T-helper 2 cell treated with Interferon-gamma antibody and Interleukin-4, amounts not matched to agents 5 μg/mL and 100 μg/mL, for 36 hours (primary cell): ENCODE results near the gene SLC22A25.
"Not testable (repeated sequence)": the region's sequence is repeated elsewhere in the genome, so short reads cannot be mapped to it uniquely, and the experiment has no call there.

Experiments used
- DNase-seq: peaks from one replicate; pipeline ENCODE4 v3.0.0; 2021; ENCODE audit warnings: low spot score
- H3K27ac Mint-ChIP-seq: one replicate; pipeline ENCODE4 v1.8.0; 2021; ENCODE audit warnings: mild to moderate bottlenecking, mixed read lengths
- H3K27me3 Mint-ChIP-seq: one replicate; pipeline ENCODE4 v1.8.0; 2021; ENCODE audit warnings: low read depth, mixed read lengths
- H3K36me3 Mint-ChIP-seq: one replicate; pipeline ENCODE4 v1.8.0; 2021; ENCODE audit warnings: low read depth, mixed read lengths
- H3K4me1 Mint-ChIP-seq: one replicate; pipeline ENCODE4 v1.8.0; 2021; ENCODE audit warnings: low read depth, mixed read lengths
- H3K4me3 Mint-ChIP-seq: one replicate; pipeline ENCODE4 v1.8.0; 2022; ENCODE audit warnings: mild to moderate bottlenecking, moderate library complexity, mixed read lengths
- H3K9me3 Mint-ChIP-seq: one replicate; pipeline ENCODE4 v1.8.0; 2021; ENCODE audit warnings: mixed read lengths

SLC22A25 gene

GRCh38 chr11:63243533-63243932, at the start of gene SLC22A25:
SLC22A25 (minus strand) TSS chr11:63243599; CDS start chr11:63229652, 13,947 bp downstream.
- H3K36me3 Mint-ChIP-seq: no peaks in the 10 kb centered on the region

GRCh38 chr11:63290285-63290684, 46.9 kb upstream of the SLC22A25 start:
- Mint-ChIP-seq H3K27ac (no peak overlapping the region), H3K9me3 (peaks cover 4% of the 10 kb centered on the region), H3K27me3 (peaks cover 5% of the 10 kb centered on the region), H3K36me3 (no peaks in the 10 kb centered on the region), H3K4me3 (no peak overlapping the region), H3K4me1 (no peaks in the 10 kb centered on the region)
- DNase-seq: no peak

More at GRCh38 chr11:63243533-63243932, at the start of gene SLC22A25:
- Mint-ChIP-seq H3K27ac (no peak within 1 kb of the TSS), H3K27me3 (peaks cover 8% of the 10 kb centered on the region), H3K9me3 (no peaks in the 10 kb centered on the region), H3K4me3 (no peak within 1 kb of the TSS), H3K4me1 (peaks cover 5% of the 10 kb centered on the region)
- no peak for DNase-seq

- H3K27ac Mint-ChIP-seq: no peak overlapping the region
- no peak overlapping the region for H3K4me3 Mint-ChIP-seq
- H3K27me3 Mint-ChIP-seq: peaks cover 5% of the 10 kb centered on the region
- no peaks in the 10 kb centered on the region for H3K4me1 Mint-ChIP-seq
- peaks cover 4% of the 10 kb centered on the region for H3K9me3 Mint-ChIP-seq
- DNase-seq: no peak
- H3K36me3 Mint-ChIP-seq: no peaks in the 10 kb centered on the region
Measured at GRCh38 chr11:63289658-63290057, 46.3 kb upstream of the SLC22A25 start.

- no peak for DNase-seq
- H3K4me1 Mint-ChIP-seq: no peaks in the 10 kb centered on the region
- peaks cover 15% of the 10 kb centered on the region for H3K27me3 Mint-ChIP-seq
- no peaks in the 10 kb centered on the region for H3K36me3 Mint-ChIP-seq
- H3K4me3 Mint-ChIP-seq: no peak overlapping the region
- H3K27ac Mint-ChIP-seq: no peak overlapping the region
- no peaks in the 10 kb centered on the region for H3K9me3 Mint-ChIP-seq
Measured at GRCh38 chr11:63282579-63282978, 39.2 kb upstream of the SLC22A25 start.

- Mint-ChIP-seq H3K4me1 (no peaks in the 10 kb centered on the region), H3K4me3 (no peak overlapping the region), H3K9me3 (no peaks in the 10 kb centered on the region), H3K36me3 (no peaks in the 10 kb centered on the region), H3K27ac (no peak overlapping the region), H3K27me3 (peaks cover 16% of the 10 kb centered on the region)
- DNase-seq: no peak
Measured at GRCh38 chr11:63280920-63281319, 37.5 kb upstream of the SLC22A25 start.

GRCh38 chr11:63277345-63277943, 34.0 kb upstream of the SLC22A25 start:
- Mint-ChIP-seq H3K27me3 (peaks cover 18% of the 10 kb centered on the region), H3K27ac (no peak overlapping the region), H3K4me3 (no peak overlapping the region), H3K4me1 (no peaks in the 10 kb centered on the region), H3K9me3 (no peaks in the 10 kb centered on the region), H3K36me3 (no peaks in the 10 kb centered on the region)
- no peak for DNase-seq

- no peak for DNase-seq
- H3K27ac Mint-ChIP-seq: no peak overlapping the region
- H3K9me3 Mint-ChIP-seq: no peaks in the 10 kb centered on the region
- peaks cover 8% of the 10 kb centered on the region for H3K27me3 Mint-ChIP-seq
- no peaks in the 10 kb centered on the region for H3K4me1 Mint-ChIP-seq
- H3K36me3 Mint-ChIP-seq: no peaks in the 10 kb centered on the region
- no peak overlapping the region for H3K4me3 Mint-ChIP-seq
Measured at GRCh38 chr11:63274776-63275175, 31.4 kb upstream of the SLC22A25 start.

- Mint-ChIP-seq H3K36me3 (no peaks in the 10 kb centered on the region), H3K9me3 (no peaks in the 10 kb centered on the region), H3K4me3 (no peak overlapping the region), H3K27ac (no peak overlapping the region), H3K4me1 (no peaks in the 10 kb centered on the region), H3K27me3 (peaks cover 8% of the 10 kb centered on the region)
- no peak for DNase-seq
Measured at GRCh38 chr11:63273685-63274084, 30.3 kb upstream of the SLC22A25 start.

GRCh38 chr11:63262547-63262946, 19.1 kb upstream of the SLC22A25 start:
- no peak overlapping the region for H3K27ac Mint-ChIP-seq
- H3K27me3 Mint-ChIP-seq: peaks cover 11% of the 10 kb centered on the region
- H3K36me3 Mint-ChIP-seq: no peaks in the 10 kb centered on the region
- DNase-seq: no peak
- H3K4me1 Mint-ChIP-seq: no peaks in the 10 kb centered on the region
- H3K4me3 Mint-ChIP-seq: no peak overlapping the region
- H3K9me3 Mint-ChIP-seq: no peaks in the 10 kb centered on the region

- Mint-ChIP-seq H3K4me1 (peaks cover 4% of the 10 kb centered on the region), H3K27me3 (no peaks in the 10 kb centered on the region), H3K27ac (no peak overlapping the region), H3K36me3 (no peaks in the 10 kb centered on the region), H3K4me3 (no peak overlapping the region), H3K9me3 (no peaks in the 10 kb centered on the region)
- no peak for DNase-seq
Measured at GRCh38 chr11:63251312-63251711, 7.9 kb upstream of the SLC22A25 start.

- Mint-ChIP-seq H3K36me3 (no peaks in the 10 kb centered on the region), H3K4me1 (peaks cover 4% of the 10 kb centered on the region), H3K27me3 (no peaks in the 10 kb centered on the region), H3K4me3 (no peak overlapping the region), H3K9me3 (no peaks in the 10 kb centered on the region), H3K27ac (no peak overlapping the region)
- no peak for DNase-seq
Measured at GRCh38 chr11:63250162-63251050, 7.0 kb upstream of the SLC22A25 start.

GRCh38 chr11:63248966-63249365, 5.6 kb upstream of the SLC22A25 start:
- no peaks in the 10 kb centered on the region for H3K9me3 Mint-ChIP-seq
- no peak overlapping the region for H3K4me3 Mint-ChIP-seq
- no peak for DNase-seq
- H3K4me1 Mint-ChIP-seq: peaks cover 4% of the 10 kb centered on the region
- H3K27ac Mint-ChIP-seq: no peak overlapping the region
- H3K36me3 Mint-ChIP-seq: no peaks in the 10 kb centered on the region
- peaks cover 6% of the 10 kb centered on the region for H3K27me3 Mint-ChIP-seq

GRCh38 chr11:63247237-63248002, 4.0 kb upstream of the SLC22A25 start:
- not testable (repeated sequence) for H3K27ac Mint-ChIP-seq, H3K9me3 Mint-ChIP-seq

GRCh38 chr11:63246045-63246444, 2.6 kb upstream of the SLC22A25 start:
- Mint-ChIP-seq H3K27me3 (peaks cover 6% of the 10 kb centered on the region), H3K9me3 (no peaks in the 10 kb centered on the region), H3K4me1 (peaks cover 10% of the 10 kb centered on the region), H3K27ac (no peak overlapping the region), H3K36me3 (no peaks in the 10 kb centered on the region), H3K4me3 (no peak overlapping the region)
- no peak for DNase-seq

More at GRCh38 chr11:63247237-63248002, 4.0 kb upstream of the SLC22A25 start:
- not testable (repeated sequence) for H3K36me3 Mint-ChIP-seq, H3K4me1 Mint-ChIP-seq, H3K27me3 Mint-ChIP-seq, DNase-seq, H3K4me3 Mint-ChIP-seq
